SK-N-MC (cell line): ENCODE measurements around the gene SMAD9.
"Not testable (repeated sequence)": the region's sequence is repeated elsewhere in the genome, so short reads cannot be mapped to it uniquely, and the experiment has no call there.

ENCODE experiments used
- EZH2 ChIP-seq: fragments of 200-600 bp; sonication (generic); IDR thresholded peaks from one replicate; pipeline ENCODE4 v1.6.1; 2017; ENCODE audit warnings: antibody characterized with exemption
- FOXP2 ChIP-seq: optimal IDR thresholded peaks from 2 replicates; pipeline ENCODE3; 2011; ENCODE audit warnings: mild to moderate bottlenecking, moderate library complexity; ENCODE audit not compliant: insufficient read depth; ENCODE audit errors: extremely low read length, control extremely low read depth
- POLR2AphosphoS5 ChIP-seq: IDR thresholded peaks from 2 replicates; pipeline ENCODE4 v1.6.1; 2012; ENCODE audit warnings: mild to moderate bottlenecking, low read depth, low read length, borderline replicate concordance

DNA sequence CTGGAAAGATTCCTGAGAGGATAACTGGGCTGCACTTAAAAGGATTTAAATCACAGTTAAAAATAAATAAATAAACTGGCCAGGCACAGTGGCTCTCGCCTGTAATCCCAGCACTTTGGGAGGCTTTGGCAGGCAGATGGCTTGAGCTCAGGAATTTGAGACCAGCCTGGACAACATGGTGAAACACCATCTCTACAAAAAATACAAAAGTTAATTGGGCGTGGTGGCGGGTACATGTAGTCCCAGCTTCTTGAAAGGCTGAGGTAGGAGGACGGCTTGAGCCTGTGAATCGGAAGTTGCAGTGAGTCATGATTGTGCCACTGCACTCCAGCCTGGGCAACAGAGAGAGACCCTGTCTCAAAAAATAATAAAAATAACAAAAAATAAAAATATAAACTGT, 36.6 kb downstream of the SMAD9 start:
- not testable (repeated sequence) for TF ChIP-seq POLR2AphosphoS5, EZH2, FOXP2
